Skin of body (tissue), 2 donors: Measurements from ENCODE around the gene PRG2. TPM values are rescaled to one million over a fixed set of nuclear protein-coding genes. Genes with fewer than 3 reads are reported as not detected.
A peak's percentile ranks its signal among the peaks of the same experiment; 100 is the strongest.
"Not testable (repeated sequence)": the region's sequence is repeated elsewhere in the genome, so short reads cannot be mapped to it uniquely, and the experiment has no call there.

ENCODE experiments used
- DNase-seq: peaks from one replicate; lab custom pipeline; 2025; lab: John Stamatoyannopoulos, UW
- total RNA-seq: library from RNA; depleted of rRNA; stranded (reverse); fragments of >200 nt; gene quantifications from one replicate; pipeline ENCODE4 v1.2.3, GENCODE V29; 2014

Gene PRG2
- total RNA-seq, 1 donor from 2014 or later, result 6.8 TPM

DNA sequence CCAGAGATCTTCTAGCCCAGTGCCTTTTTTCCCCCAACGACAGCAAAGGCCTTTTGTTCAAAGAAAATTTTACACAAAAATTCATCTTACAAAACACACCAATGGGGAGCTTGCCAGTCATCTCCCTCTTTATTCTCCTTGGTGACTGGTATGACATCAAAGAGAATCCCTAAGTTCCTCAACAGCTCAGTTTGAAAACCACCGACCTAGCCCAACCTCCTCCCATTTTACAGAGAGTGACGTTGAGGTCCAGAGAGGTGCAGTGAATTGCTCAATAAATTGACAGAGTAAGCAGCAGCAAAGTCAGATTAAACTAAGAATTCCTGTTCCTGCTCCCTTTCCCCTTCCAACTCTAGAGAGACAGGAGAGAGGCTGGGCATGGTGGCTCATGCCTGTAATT, 28.7 kb upstream of the PRG2 start:
- DNase-seq, result no peak

DNA sequence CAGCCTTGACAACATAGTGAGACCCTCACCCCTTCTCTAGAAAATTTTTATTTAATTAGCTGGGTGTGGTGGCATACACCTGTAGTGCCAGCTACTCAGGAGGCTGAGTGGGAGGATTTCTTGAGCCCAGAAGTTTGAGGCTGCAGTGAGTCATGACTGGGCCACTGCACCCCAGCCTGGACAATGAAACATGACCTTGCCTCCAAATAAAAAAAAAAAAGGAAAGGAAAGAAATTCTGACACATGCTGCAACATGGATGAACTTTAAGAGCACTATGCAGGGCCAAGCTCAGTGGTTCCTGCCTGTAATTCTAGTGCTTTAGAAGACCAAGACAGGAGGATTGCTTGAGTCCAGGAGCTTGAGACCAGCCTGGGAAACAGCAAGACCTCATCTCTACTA, 27.7 kb upstream of the PRG2 start:
- DNase-seq, result no peak

DNA sequence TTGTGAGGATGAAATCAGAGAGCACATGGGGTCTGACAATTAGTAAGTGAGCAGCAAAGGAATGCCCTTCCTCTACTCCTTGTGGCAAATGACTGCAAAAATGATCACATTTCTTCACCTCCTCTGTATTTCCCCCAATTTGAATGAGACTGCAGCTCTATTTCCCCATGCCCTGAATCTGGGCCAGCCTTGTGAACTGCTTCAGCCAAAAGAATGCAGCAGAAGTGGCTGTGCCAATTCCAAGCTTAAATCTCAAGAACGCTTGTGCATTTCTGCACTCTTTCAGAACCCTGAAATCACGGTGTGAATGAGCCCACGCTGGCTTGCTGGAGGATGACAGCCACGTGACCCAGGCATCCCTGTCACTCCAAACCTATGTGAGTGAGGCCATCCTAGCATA, 26.6 kb upstream of the PRG2 start:
- no peak for DNase-seq

DNA sequence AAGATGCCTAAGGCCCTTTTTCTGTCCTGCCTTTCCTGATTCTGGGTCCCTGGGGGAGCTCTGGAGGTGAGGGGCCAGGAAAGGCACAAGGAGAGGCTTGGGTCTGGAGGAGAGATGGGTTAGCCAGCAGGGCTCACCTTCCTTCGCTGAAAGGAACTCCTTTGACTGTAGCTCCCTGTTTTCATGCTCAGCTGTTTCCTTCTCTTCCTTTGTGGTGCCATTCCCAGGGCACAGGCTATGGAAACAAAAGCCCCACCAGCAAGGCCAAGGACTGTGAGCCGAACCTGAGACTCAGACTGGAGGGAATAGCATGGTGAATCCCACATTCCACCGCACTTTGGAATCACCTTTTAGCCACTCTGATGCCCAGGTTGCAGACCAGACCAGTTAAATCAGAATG, 26.0 kb upstream of the PRG2 start:
- DNase-seq, result no peak

DNA sequence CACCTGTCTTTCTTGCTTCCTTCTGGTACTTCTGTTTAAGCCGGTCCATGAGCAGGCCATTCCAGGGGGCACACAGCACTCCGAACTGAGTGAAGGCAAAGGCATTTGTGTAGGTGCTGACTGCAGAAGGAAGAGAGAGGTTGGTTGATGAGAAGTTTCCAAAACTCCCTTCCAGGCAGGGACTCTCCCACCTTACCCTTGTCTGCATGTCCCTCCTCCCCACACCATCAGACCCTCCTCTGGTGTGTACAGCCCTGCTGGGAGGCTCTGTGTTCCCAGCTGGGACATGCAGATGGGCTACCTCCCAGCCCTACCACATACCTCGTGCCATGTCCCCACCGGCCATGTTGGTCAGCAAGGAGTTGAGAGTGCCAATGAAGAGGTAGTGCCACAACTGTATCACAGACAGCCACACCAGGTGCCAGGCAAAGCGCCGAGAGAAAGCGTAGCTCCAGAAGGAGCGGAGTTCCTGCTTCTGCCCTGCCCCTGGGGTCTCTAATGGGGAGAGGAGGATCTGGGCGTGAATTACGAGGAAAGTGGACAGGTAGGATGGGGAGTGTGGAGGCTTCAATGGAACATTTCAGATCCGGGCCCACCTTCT, 24.3 kb upstream of the PRG2 start:
- DNase-seq, result no peak

DNA sequence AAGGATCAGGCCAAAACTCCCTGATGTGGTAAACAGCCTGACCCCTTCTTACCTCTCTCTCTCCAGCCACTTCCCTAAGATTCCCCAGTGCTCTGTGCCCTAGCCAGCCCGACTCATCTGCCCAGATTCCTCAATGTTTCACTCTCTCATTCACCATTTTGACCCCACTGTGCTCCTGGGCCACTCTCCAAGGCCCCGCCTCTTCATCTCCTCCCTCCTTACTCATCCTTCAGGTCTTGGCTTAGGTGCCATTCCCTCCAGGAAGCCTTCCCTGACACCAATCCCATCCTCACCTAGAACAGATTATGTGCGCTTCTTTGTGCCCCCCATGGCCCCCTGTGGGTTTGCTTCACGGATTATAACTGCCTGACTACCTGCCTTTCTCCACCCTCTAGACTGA, 23.2 kb upstream of the PRG2 start:
- DNase-seq, result no peak

DNA sequence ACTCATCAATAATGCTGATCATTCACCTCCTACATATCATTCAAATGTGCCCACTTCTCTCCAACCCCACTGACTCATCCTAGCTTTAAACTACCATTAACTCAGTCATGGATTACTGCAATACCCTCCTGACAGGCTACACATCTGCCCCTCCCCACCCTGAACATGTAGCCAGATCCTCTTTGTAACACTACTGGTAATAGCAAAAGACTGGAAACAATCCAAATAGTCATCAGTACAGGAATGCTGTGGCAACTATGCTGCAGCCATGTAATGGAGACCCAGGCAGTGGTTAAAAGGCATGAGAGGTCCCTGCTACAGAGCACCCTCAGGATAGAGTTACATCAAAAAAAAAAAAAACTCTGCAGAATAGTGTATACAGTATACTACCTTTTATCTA, 19.8 kb upstream of the PRG2 start:
- DNase-seq, result no peak

DNA sequence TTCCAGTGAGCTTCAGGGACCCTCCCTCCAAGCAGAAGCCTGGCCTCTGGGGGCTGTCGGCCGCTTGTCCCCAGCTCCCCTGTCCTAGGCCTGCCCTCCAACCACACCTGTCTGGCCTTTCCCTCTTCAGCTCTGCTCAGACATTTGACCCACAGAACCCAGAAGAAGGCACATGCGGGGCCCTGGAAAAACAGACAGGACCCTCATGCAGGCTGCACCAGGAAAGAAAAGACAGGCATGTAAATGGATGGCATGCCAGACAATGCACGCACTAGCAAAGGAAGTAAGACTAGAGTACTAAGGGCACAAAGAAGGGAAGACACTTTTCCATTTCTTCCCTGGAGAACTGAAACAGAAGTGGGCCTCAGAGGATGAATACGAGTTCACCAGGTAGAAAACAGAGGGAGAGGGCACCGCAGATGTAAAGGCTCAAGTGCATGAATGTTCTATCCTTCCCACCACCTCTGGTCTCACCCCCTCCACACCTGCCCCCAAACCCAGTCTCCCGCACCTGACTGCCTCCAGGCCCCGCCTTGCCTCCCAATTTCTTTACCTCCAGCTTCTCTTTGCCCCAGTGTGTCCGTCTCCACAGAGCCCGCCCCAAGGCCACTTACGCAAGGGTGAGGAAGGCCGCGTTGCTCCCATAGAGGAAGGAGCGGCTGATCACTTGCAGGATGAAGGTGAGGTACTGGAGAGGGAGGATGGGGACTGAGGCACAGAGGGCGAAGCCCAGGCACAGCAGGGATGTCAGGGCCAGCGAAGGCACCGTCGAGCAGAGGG, 19.1 kb upstream of the PRG2 start:
- DNase-seq, result no peak

DNA sequence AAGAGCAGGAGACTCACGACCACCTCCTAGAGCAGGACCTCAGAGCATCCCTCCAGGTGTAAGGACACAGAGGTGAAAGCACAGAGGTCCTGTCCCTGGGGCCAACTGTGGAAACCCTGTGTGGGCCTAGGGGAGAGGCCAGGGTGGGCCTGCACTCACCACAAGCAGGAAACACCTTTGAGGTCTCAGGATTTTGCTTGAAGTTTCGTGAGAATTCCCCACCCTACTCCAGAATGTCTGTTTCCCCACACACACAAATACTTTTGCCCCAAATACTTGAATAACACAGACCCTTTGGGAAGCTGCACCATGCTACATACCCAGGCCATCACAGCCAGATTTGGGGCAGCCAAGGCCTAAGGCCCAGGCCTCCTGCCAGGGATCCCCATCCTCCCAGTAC, 18.3 kb upstream of the PRG2 start:
- no peak for DNase-seq

DNA sequence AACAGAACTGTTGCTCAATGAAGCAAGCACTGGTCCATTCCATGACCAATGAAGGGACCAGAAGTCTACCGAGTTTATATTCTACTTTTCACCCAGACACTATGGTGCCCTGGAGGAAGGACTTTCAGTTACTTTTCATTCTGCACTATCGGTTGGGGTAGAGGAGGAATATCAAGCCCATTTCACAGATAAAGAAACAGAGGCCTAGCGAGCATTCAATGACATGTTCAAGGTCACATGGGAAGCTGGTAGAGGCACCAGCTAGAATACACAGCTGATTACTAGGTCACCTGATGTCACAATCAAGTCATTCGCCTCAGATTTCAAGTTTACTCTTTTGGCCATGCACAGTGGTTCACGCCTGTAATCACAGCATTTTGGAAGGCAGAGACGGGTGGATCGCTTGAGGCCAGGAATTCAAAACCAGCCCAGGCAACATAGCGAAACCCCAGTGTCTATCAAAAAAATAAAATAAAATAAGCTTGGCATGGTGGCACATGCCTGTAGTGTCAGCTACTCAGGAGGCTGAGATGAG, 17.6 kb upstream of the PRG2 start:
- no peak for DNase-seq

DNA sequence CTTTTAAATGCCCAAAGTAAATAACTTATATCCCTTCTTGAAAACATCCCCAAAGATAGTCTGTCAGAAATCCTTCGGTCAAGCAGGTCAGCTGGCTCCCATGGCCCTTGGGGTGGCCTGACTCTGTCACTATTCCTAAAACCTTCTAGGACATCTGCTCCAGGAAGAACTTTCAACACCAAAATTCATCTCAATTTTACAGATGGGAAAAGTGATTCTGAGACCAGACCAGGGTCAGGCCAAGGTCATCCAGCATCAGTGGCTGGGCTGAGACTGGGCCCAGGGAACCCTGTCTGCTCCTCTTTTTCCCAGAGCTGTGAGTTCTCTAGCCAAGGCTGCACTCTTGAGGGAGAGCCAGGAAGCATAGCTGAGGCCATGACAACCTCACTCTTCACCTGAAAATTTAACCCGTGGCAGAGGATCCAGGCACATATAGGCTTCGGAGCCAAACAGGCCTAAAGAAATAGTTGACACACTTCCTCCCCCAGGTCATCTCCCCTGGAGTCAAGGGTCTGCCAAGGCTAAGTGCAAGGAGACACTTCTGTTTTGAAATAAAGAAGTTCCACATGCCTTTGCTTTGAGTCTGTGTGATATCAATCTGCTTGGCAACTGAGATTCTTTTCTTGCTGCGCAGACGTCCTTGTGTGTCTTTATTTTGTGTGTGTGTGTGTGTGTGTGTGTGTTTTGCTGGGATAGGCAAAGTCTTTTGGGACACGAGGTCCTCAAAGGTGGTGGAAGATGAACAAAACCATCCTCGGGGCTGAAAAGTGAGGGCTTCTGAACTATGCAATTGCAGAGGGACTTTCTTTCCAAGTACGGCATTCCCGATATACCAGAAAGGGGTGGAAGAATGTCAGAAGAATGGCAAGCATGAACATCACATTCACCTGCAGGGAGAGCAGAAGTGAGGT, 16.8 kb upstream of the PRG2 start:
- DNase-seq, result peak; percentile 40

DNA sequence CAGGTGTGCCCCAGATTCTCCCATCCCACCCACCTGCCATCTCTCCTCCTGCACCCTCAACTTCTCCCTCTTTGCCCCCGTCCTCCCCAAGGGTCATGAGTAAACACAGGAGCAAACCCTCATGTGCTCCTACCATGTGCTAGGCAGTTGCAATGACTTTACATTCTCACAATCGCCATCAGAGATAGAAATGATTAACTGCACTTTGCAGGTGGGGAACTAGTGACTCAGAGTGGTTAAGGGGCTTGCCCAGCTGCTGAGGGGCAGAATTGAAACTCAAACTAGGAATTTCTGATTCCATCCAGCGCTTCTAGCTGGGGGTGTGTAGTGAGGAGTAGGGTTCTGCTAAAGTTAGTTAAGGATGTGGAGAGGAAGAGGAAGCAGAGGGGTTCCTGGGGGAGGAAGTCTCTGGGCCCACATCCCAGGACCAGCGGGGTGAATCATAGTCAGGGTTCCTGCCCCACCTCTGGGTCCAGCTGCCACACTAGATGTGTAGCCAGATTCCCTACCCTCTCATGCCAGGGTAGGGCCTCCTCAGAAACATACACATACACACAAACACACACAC, 16.0 kb upstream of the PRG2 start:
- no peak for DNase-seq

DNA sequence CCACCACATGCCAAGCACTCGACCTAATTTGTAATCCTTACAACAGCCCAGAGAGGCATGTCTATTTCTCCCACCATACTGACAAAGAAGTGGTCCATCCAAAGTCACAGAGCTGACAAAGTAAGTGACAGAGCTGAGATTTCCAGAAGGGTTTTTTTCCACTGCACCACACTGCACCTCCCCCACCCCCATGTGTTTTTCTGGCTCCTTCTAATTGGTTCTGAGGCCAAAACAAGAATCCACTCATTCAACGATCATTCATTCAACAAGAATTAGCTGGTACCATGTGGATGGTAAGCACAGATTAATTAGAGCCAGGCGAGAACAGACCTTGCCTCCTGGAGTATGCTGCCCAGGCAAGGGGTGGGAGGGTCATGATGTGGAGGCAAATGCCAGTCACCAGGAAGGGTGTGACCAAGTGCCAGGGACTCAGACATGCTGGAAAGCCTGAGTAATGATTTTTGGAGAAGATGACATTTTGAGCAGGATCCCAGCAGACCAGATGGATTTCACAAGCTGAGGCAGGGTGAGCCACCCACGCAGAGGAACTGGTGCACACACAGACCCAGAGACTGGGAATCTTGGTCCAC, 14.9 kb upstream of the PRG2 start:
- DNase-seq, result no peak

DNA sequence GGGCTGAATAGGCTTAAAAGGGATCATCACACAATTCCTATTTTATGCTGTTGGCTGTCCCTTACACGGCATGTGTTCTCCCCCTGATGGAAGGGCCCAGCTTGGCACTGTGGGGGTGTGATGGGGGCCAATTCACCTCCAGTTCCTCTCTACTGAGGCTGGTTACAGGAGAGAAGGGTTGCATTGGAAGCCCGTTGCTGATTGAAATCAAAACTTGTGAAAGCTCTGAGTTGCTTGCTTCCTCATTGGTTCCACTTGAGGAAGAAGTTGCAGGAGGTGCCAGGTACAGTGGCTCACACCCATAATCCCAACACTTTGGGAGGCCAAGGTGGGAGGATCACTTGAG, 13.3 kb upstream of the PRG2 start:
- DNase-seq, result no peak

DNA sequence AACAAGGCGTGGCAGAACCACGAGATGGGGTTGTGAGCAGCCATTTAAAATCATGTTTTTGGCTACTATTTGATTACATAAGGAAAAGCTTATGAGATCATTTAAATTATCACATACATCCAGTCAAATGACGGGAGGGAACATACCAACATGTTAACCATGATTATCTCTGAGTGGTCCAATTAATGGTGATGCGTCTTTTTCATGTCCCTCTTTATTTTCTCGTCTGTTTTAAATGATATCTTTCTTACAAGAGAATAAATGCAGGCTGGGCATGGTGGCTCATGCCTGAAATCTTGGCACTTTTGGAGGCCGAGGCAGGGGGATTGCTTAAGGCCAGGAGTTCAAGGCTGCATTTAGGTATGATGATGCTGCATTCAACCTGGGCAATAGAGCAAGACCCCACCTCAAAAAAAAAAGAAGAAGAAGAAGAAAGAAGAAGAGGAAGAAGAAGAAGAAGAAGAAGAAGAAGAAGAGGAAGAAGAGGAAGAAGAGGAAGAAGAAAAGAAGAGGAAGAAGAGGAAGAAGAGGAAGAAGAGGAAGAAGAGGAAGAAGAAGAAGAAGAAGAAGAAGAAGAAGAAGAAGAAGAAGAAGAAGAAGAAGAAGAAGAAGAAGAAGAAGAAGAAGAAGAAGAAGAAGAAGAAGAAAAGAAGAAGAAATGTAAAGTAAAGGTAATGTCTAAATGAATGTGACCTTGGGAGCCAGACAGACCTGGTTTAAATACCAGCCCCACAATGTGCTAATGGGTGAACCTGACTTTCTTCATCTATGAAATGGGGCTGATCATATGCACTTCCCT, 12.8 kb upstream of the PRG2 start:
- not testable (repeated sequence) for DNase-seq

DNA sequence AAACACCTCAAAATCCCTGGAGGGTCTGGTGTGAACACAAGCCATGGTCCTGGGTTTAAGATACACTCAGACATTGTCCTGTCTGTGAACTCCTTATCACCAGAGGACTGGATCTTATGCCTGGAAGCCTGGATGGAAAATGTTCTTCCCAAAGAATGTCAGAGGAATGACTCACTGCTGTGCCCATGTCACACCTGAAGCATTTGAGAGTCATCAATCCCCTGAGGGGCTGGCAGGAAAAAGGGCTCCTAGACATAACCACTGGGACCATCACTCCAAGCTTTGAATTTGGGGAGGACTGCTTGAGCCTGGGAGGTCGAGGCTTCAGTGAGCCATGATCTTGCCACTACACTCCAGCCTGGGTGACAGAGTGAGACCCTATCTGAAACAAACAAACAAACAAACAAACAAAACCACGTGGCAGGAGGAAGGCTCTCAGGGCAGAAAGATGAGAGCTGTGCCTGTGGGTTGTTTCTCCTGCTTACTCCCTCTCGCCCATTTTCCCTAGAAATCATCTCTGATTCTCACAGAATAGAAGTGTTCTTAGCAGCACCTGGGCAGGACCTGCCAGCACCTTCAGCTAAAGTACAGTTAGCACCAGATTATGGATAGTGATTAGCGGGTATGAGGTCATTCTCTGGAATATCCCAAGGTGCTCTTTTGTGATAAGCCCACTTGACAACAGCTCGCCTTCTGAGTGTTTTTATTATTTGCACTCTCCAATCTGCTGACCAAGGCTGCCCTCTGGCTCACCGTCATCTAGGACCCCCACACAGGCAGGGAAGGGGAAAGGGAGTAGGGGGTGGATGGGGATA, 11.9 kb upstream of the PRG2 start:
- no peak for DNase-seq

DNA sequence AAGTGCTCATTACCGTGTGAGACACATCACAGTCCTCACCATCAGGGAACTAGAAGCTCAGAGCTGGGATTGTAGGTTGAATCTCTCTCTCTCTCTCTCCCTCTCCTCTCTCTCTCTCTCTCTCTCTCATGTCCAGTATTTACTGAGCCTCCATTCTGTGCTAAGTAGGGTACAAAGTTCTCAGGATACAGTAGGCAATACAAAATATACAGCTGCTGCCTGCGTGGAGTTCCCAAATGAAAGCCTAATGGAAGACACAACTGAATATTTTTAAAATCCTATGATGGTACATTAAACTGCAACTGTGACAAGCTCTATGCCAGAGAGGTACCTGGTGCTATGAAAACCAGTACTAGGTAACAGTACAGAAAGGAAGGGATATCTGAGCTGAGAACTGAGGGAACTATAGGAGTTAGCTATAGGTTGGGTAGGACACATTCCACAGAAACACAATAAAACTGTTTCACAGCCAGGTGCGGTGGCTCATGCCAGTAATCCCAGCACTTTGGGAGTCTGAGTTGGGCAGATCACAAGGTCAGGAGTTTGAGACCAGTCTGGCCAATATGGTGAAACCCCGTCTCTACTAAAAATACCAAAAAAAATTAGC, 9.6 kb upstream of the PRG2 start:
- no peak for DNase-seq

DNA sequence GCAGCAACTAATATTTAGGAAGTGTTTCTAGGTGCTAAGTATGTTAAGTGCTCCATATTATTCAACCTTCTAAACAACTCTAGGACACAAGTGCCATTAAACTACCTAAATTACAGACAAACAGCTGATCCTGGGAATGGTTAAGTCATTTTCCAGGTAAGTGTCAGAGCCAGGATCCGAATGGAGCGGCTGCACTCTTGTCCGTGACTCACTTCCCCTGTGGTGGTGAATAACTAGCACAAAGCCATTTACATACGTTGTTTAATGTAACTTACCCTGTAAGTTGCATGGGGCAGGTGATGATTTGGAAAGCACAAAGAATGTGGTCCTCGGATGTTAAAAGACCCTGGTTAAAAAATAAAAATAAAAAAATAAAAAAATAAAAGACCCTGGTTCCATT, 8.8 kb upstream of the PRG2 start:
- DNase-seq, result no peak

DNA sequence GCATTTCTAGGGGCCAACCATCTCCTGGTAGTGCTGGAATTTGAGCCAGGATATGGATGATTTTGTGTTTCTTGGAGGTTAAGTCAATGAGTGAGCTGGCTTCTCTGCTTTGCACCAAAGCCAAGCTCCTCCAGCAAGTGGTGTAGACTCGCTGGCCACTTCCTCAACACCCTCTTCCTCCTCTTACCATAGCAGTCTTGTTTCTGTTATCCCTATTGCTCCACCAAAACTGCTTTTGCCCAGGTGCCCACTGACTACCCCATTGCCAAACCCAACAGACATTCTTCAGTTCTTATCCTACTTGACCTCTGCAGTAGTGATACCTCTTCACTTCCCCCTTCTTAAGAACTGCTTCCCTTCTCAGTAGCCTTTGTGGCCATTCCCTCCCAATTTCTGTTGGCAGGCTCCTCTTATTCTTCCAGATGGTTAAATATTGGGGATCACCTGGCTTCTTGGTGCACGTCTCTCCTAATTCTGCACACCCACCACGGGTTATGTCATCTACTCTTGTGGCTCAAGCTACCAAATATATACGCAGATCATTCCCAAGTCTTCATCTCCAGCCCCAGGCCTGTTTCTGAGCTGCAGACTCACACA, 7.0 kb upstream of the PRG2 start:
- DNase-seq, result no peak
